ENCODE measurements around the gene VTI1A. TPM values are rescaled to one million over a fixed set of nuclear protein-coding genes. Genes with fewer than 3 reads are reported as not detected.

The VTI1A gene
- polyA plus RNA-seq, 1 donor: 14.1 TPM

- no peak for DNase-seq
Observed at GRCh38 chr10:112763916-112764520, 317.0 kb downstream of the VTI1A start.

- no peak for DNase-seq
Observed at GRCh38 chr10:112765717-112766235, 318.8 kb downstream of the VTI1A start.

GRCh38 chr10:112766636-112767035 lies 319.6 kb downstream of the VTI1A start:
- DNase-seq: no peak

- no peak for DNase-seq
Observed at GRCh38 chr10:112767156-112767555, 320.1 kb downstream of the VTI1A start.

GRCh38 chr10:112768121-112768520 lies 321.1 kb downstream of the VTI1A start:
- DNase-seq: no peak

- no peak for DNase-seq
Observed at GRCh38 chr10:112769081-112769480, 322.1 kb downstream of the VTI1A start.

- DNase-seq: no peak
Observed at GRCh38 chr10:112769611-112770370, 322.8 kb downstream of the VTI1A start.

GRCh38 chr10:112771733-112772132 lies 324.7 kb downstream of the VTI1A start:
- DNase-seq: no peak

GRCh38 chr10:112773783-112774182 lies 326.8 kb downstream of the VTI1A start:
- no peak for DNase-seq

GRCh38 chr10:112774210-112774609 lies 327.2 kb downstream of the VTI1A start:
- DNase-seq: no peak

- no peak for DNase-seq
Observed at GRCh38 chr10:112774798-112775197, 327.8 kb downstream of the VTI1A start.

- no peak for DNase-seq
Observed at GRCh38 chr10:112775381-112775780, 328.4 kb downstream of the VTI1A start.

GRCh38 chr10:112775892-112776674 lies 329.1 kb downstream of the VTI1A start:
- DNase-seq: peak; percentile 20

- DNase-seq: no peak
Observed at GRCh38 chr10:112778579-112778978, 331.6 kb downstream of the VTI1A start.

GRCh38 chr10:112779025-112779770 lies 332.2 kb downstream of the VTI1A start:
- DNase-seq: no peak

- DNase-seq: peak; percentile 89
Observed at GRCh38 chr10:112782200-112782907, 335.3 kb downstream of the VTI1A start.

GRCh38 chr10:112783351-112784021 lies 336.5 kb downstream of the VTI1A start:
- peak; percentile 43 for DNase-seq

GRCh38 chr10:112784022-112784461 lies 337.0 kb downstream of the VTI1A start:
- DNase-seq: no peak

GRCh38 chr10:112785089-112785488 lies 338.1 kb downstream of the VTI1A start:
- no peak for DNase-seq

GRCh38 chr10:112789248-112789647 lies 342.2 kb downstream of the VTI1A start:
- no peak for DNase-seq

- DNase-seq: no peak
Observed at GRCh38 chr10:112790030-112790429, 343.0 kb downstream of the VTI1A start.

All from hindlimb muscle (tissue), 1 donor.